OCI-LY7 (cell line): ENCODE results near the gene AMZ1.

ENCODE experiments used
- CTCF ChIP-seq: fragments of 200-600 bp; sonication (generic); conservative IDR thresholded peaks from 2 replicates; pipeline ENCODE4 v1.5.1; 2014; ENCODE audit warnings: mild to moderate bottlenecking, antibody characterized with exemption, low read length, moderate library complexity, mixed read lengths
- EZH2phosphoT487 ChIP-seq: fragments of 200-600 bp; sonication (generic); IDR thresholded peaks from 2 replicates; pipeline ENCODE4 v1.6.1; 2018; ENCODE audit warnings: low read depth, borderline replicate concordance, mild to moderate bottlenecking, mixed run types, antibody characterized with exemption, low read length, moderate library complexity, mixed read lengths

GRCh38 chr7:2681929-2682799 lies 5.8 kb upstream of the AMZ1 start:
- TF ChIP-seq CTCF (no peak), EZH2phosphoT487 (no peak)
